ENCODE measurements around the gene NRXN3. TPM values are rescaled to one million over a fixed set of nuclear protein-coding genes. Genes with fewer than 3 reads are reported as not detected.

NRXN3 gene
- total RNA-seq, 1 experiment from 2014 or later, result not detected

DNA sequence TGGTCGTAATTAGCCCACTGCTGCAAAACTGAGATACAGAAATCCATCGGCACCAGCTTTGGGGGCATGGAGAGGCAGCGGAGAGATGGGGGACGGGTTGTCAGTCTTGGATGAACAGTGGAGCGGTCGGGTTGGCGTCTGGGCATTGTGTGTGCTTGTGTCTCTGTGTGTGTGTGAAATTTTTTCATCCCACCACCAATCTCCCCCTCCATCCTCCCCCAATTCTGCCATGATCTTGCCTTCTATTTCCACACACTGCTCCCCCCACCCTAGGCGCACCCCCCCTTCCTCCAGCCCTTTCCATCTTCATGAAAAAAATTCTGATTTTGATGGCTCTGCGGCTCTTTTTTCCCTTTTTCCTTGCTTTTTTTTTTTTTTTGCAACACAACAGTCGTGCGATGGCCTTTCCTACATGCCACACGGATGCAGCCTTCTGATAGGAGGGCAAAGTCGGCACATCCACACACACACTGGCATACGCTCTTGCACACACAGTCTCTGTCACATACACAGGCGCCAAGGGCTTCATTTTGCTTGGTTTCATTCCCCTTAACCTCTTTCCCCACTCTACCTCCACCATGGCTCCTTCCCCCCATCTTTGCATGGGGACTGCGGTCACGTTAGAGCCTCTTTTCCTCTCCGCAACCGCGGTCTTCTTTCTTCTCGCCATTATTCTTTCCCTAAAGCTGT, 3.3 kb downstream of the NRXN3 start:
- H3K9me3 ChIP-seq (ENCODE audit: control insufficient read depth, insufficient read depth, low read depth, low read length), result no peaks in the 10 kb centered on the region
- ChIA-PET CTCF (no interaction called here), POLR2A (no interaction called here)
- no peak overlapping the region for H3K4me3 ChIP-seq (ENCODE audit: low read depth in 2 of 2, low read length in 2 of 2)
- intact Hi-C loops (cut with micrococcal nuclease; ENCODE audit: unreplicated experiment), result no loop called here
- no TSS peak for BruUV-seq (replicated peaks)
- DNase-seq (ENCODE audit: low read depth, low spot score) (no peak), ATAC-seq (no peak)
- H3K4me1 ChIP-seq (ENCODE audit: control insufficient read depth, insufficient read depth, low read length), result no peaks in the 10 kb centered on the region
- no peak overlapping the region for H3K27ac ChIP-seq (ENCODE audit: low read length)
- H3K27me3 ChIP-seq (ENCODE audit: control insufficient read depth, insufficient read depth, low read length), result peaks cover under 1% of the 10 kb centered on the region; the same call in 1 of the 2 replicates
- in situ Hi-C loops (cut with HindIII; ENCODE audit: low pct_unique_long_range_greater_than_20kb, low sequenced_read_pairs), result no loop called here
- TF ChIP-seq, protein P1, sequence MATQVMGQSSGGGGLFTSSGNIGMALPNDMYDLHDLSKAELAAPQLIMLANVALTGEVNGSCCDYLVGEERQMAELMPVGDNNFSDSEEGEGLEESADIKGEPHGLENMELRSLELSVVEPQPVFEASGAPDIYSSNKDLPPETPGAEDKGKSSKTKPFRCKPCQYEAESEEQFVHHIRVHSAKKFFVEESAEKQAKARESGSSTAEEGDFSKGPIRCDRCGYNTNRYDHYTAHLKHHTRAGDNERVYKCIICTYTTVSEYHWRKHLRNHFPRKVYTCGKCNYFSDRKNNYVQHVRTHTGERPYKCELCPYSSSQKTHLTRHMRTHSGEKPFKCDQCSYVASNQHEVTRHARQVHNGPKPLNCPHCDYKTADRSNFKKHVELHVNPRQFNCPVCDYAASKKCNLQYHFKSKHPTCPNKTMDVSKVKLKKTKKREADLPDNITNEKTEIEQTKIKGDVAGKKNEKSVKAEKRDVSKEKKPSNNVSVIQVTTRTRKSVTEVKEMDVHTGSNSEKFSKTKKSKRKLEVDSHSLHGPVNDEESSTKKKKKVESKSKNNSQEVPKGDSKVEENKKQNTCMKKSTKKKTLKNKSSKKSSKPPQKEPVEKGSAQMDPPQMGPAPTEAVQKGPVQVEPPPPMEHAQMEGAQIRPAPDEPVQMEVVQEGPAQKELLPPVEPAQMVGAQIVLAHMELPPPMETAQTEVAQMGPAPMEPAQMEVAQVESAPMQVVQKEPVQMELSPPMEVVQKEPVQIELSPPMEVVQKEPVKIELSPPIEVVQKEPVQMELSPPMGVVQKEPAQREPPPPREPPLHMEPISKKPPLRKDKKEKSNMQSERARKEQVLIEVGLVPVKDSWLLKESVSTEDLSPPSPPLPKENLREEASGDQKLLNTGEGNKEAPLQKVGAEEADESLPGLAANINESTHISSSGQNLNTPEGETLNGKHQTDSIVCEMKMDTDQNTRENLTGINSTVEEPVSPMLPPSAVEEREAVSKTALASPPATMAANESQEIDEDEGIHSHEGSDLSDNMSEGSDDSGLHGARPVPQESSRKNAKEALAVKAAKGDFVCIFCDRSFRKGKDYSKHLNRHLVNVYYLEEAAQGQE (IDR thresholded peaks at IDR 0.05; ENCODE audit: insufficient read depth in 1 of 2, low read depth in 2 of 2, low read length in 1 of 2), result no peak
- TF ChIP-seq, protein P2, sequence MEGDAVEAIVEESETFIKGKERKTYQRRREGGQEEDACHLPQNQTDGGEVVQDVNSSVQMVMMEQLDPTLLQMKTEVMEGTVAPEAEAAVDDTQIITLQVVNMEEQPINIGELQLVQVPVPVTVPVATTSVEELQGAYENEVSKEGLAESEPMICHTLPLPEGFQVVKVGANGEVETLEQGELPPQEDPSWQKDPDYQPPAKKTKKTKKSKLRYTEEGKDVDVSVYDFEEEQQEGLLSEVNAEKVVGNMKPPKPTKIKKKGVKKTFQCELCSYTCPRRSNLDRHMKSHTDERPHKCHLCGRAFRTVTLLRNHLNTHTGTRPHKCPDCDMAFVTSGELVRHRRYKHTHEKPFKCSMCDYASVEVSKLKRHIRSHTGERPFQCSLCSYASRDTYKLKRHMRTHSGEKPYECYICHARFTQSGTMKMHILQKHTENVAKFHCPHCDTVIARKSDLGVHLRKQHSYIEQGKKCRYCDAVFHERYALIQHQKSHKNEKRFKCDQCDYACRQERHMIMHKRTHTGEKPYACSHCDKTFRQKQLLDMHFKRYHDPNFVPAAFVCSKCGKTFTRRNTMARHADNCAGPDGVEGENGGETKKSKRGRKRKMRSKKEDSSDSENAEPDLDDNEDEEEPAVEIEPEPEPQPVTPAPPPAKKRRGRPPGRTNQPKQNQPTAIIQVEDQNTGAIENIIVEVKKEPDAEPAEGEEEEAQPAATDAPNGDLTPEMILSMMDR (IDR thresholded peaks at IDR 0.05), result no peak
- TF ChIP-seq SIN3A (IDR thresholded peaks at IDR 0.05; ENCODE audit: borderline replicate concordance, insufficient read depth, low read depth, low read length) (no peak), POLR2AphosphoS5 (IDR thresholded peaks at IDR 0.05; ENCODE audit: low read depth, low read length) (no peak), TCF7L2 (IDR thresholded peaks at IDR 0.05; ENCODE audit: low read depth, low read length) (no peak)
- H3K36me3 ChIP-seq (ENCODE audit: control insufficient read depth, insufficient read depth, low read length), result no peaks in the 10 kb centered on the region

DNA sequence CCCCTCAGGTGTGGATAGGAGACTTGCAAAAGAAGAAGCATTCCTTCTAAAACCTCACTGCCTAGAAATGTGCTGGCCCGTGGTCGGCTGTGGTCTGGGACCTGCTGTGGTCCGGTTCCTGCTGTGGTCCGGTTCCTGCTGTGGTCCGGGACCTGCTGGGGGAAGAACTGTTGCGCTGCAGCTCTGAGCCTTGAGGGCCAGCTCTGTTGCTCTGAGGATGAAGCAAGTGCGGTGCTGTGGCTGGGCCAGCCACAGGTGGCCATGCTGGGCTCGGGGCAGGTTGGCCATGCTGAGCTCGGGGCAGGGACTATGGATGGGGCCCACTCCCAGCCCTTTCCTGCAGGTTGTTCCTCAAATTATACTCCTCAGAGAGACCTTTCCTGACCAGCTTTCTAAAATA, 5.2 kb downstream of the NRXN3 start:
- in situ Hi-C loops (cut with HindIII; ENCODE audit: low pct_unique_long_range_greater_than_20kb, low sequenced_read_pairs), result no loop called here
- no peak for DNase-seq (ENCODE audit: low read depth, low spot score)
- no peak overlapping the region for H3K4me3 ChIP-seq (ENCODE audit: low read depth in 2 of 2, low read length in 2 of 2)
- no peaks in the 10 kb centered on the region for H3K9me3 ChIP-seq (ENCODE audit: control insufficient read depth, insufficient read depth, low read depth, low read length)
- no peaks in the 10 kb centered on the region for H3K36me3 ChIP-seq (ENCODE audit: control insufficient read depth, insufficient read depth, low read length)
- no peaks in the 10 kb centered on the region; the same call in 1 of the 2 replicates for H3K27me3 ChIP-seq (ENCODE audit: control insufficient read depth, insufficient read depth, low read length)
- intact Hi-C loops (cut with micrococcal nuclease; ENCODE audit: unreplicated experiment), result no loop called here
- TF ChIP-seq, protein P2 (IDR thresholded peaks at IDR 0.05), result no peak
- TF ChIP-seq TCF7L2 (IDR thresholded peaks at IDR 0.05; ENCODE audit: low read depth, low read length) (no peak), SIN3A (IDR thresholded peaks at IDR 0.05; ENCODE audit: borderline replicate concordance, insufficient read depth, low read depth, low read length) (no peak), POLR2AphosphoS5 (IDR thresholded peaks at IDR 0.05; ENCODE audit: low read depth, low read length) (no peak)
- TF ChIP-seq, protein P1 (IDR thresholded peaks at IDR 0.05; ENCODE audit: insufficient read depth in 1 of 2, low read depth in 2 of 2, low read length in 1 of 2), result no peak
- POLR2A ChIA-PET, result no interaction called here
- no peak overlapping the region for H3K27ac ChIP-seq (ENCODE audit: low read length)
- H3K4me1 ChIP-seq (ENCODE audit: control insufficient read depth, insufficient read depth, low read length), result no peaks in the 10 kb centered on the region
- ATAC-seq, result no peak
- no TSS peak for BruUV-seq (replicated peaks)
- CTCF ChIA-PET, result no interaction called here

Measured in Panc1 (cell line).